HepG2 (cell line): Measurements from ENCODE around the gene EPHA2. TPM values are rescaled to one million over a fixed set of nuclear protein-coding genes. Genes with fewer than 3 reads are reported as not detected.

Experiments used
- ELF1 ChIP-seq: sonication (generic); formaldehyde crosslinking; IDR thresholded peaks from 2 replicates; pipeline ENCODE4 v1.4.0; 2020; ENCODE audit warnings: missing genetic modification reagents
- KAT7 ChIP-seq: IDR thresholded peaks from 2 replicates; pipeline ENCODE4 v1.6.1; 2018; ENCODE audit warnings: borderline replicate concordance, missing compliant biosample characterization
- RARG ChIP-seq: sonication (generic); formaldehyde crosslinking; IDR thresholded peaks from 2 replicates; pipeline ENCODE4 v1.4.0; 2020; ENCODE audit warnings: low read depth, mild to moderate bottlenecking, missing genetic modification reagents
- REST ChIP-seq, 2 experiments: IDR thresholded peaks; 2 replicates each; pipeline ENCODE4 v1.6.1; 2011 to 2012; ENCODE audit warnings: low read length in 2 of 2, borderline replicate concordance in 1 of 2, low read depth in 1 of 2, mild to moderate bottlenecking in 1 of 2, moderate library complexity in 1 of 2
- YEATS4 ChIP-seq: sonication (generic); formaldehyde crosslinking; IDR thresholded peaks from 2 replicates; pipeline ENCODE4 v1.4.0; 2020; ENCODE audit warnings: missing genetic modification reagents, borderline replicate concordance
- ZHX2 ChIP-seq, 2 experiments: sonication (generic) in 1 of 2; formaldehyde crosslinking in 1 of 2; IDR thresholded peaks; 2 replicates each; pipeline versions ENCODE4 v1.6.1 to v1.9.0; 2014 to 2022; ENCODE audit warnings: antibody characterized with exemption in 1 of 2, borderline replicate concordance in 1 of 2, inconsistent platforms in 1 of 2, low read depth in 1 of 2, missing genetic modification reagents in 1 of 2
- ZNF687 ChIP-seq: sonication (generic); formaldehyde crosslinking; IDR thresholded peaks from 2 replicates; pipeline ENCODE4 v1.5.1; 2020; ENCODE audit warnings: mild to moderate bottlenecking, missing genetic modification reagents, moderate library complexity
- ZSCAN25 ChIP-seq: sonication (generic); formaldehyde crosslinking; IDR thresholded peaks from 2 replicates; pipeline ENCODE4 v1.8.0; 2022; ENCODE audit warnings: mild to moderate bottlenecking, missing genetic modification reagents
- polyA plus RNA-seq, 8 experiments: library from polyadenylated mRNA; depleted of rRNA in 3 of 8; stranded (reverse) in 7 of 8; unstranded in 1 of 8; fragments of >200 nt; fragmentation: Illumina TruSeq in 4 of 8; extraction: Trizol in 4 of 8; gene quantifications; 2 replicates each; pipeline versions ENCODE4 v1.2.1 to v1.2.3, GENCODE V29; 2011 to 2016; ENCODE audit warnings: low read depth in 4 of 8, missing spikeins in 1 of 8, mixed read lengths in 1 of 8; ENCODE audit not compliant: insufficient read depth in 1 of 8
- total RNA-seq, 5 experiments: library from RNA; depleted of rRNA; stranded (reverse); fragments of >200 nt; fragmentation: Illumina TruSeq; extraction: Trizol; gene quantifications; 2 replicates each; pipeline ENCODE4 v1.2.3, GENCODE V29; 2016; ENCODE audit warnings: low read depth in 1 of 5
- TF ChIP-seq, protein P1 (sequence below): sonication (generic); formaldehyde crosslinking; IDR thresholded peaks from 2 replicates; pipeline ENCODE4 v1.5.0; 2020; ENCODE audit warnings: missing genetic modification reagents, mild to moderate bottlenecking, borderline replicate concordance

Gene EPHA2
- total and polyA plus RNA-seq, 2 of the 13 experiments (the other 11 are each of a cell fraction or from before 2014, with no cell fraction given), result 33.6 to 53.6 TPM

DNA sequence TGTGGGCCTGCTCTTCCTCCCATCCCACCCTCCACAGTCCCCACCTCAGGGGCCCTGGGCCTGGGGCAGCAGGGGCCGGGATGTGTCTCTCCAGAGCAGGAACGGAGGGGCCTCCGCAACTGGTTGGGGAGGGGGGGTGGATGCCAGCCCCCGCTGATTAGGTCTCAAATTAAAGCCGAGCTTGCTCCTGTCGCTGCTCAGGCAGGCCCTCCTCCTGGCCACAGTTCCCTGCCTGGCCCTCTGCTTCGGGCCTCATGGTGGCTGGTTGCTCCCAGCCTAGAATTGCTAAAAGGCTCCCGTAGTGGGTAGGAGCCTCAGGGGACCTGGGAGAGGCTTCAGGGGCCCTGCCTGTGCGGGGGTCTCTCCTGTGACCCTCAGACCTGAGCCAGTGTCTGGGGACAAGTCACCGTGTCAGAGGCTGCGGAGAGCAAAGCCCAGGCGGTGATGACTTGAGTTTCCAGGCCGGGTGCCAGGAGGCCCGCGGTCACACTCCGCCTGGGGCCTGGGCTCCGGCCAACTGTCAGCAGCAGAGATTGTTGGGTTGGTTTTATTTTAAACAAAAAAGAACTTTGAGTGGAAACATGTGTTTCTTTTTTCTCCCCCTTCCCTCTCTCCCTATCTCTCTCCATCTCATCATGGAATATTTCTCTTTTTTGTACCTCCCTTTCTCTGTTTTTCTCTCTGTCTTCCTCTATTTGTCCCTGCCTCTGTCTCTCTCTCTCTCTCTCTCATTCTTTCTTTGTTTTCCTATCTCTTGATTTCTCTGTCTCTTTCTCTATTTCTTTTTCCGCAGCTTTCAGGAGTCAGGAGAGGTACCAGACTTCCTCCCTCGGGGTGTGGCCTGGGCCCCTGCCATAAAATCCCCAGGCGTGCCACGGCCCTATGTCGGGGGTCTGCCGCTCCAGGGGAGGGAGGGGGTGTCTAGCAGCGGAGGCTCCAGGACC lies 20.0 kb upstream of the EPHA2 start (continued):
- TF ChIP-seq ZHX2 (IDR thresholded peaks at IDR 0.05; ENCODE audit: low read depth), result no peak
- no peak for TF ChIP-seq ZHX2 (CRISPR knock-in tag; IDR thresholded peaks at IDR 0.05; ENCODE audit: borderline replicate concordance)
- TF ChIP-seq RARG, result no peak
- TF ChIP-seq ZNF687, result peak; percentile 95
- TF ChIP-seq REST (IDR thresholded peaks at IDR 0.05; ENCODE audit: borderline replicate concordance in 1 of 2, low read depth in 1 of 2, low read length in 2 of 2), result no peak
- TF ChIP-seq ELF1 (CRISPR knock-in tag), result 0 out of 2 replicates have a peak, but pooled peaks have one; percentile 25
- TF ChIP-seq ZSCAN25 (CRISPR knock-in tag), result no peak
- TF ChIP-seq KAT7 (CRISPR knock-in tag), result 0 out of 2 replicates have a peak, but pooled peaks have one; percentile 34
- TF ChIP-seq, protein P1, sequence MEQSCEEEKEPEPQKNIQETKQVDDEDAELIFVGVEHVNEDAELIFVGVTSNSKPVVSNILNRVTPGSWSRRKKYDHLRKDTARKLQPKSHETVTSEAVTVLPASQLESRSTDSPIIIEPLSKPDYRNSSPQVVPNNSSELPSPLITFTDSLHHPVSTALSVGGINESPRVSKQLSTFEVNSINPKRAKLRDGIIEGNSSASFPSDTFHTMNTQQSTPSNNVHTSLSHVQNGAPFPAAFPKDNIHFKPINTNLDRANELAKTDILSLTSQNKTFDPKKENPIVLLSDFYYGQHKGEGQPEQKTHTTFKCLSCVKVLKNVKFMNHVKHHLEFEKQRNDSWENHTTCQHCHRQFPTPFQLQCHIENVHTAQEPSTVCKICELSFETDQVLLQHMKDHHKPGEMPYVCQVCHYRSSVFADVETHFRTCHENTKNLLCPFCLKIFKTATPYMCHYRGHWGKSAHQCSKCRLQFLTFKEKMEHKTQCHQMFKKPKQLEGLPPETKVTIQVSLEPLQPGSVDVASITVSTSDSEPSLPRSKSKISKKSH (CRISPR knock-in tag), result no peak
- peak; percentile 47; the same call in 1 of the 2 replicates for TF ChIP-seq YEATS4 (CRISPR knock-in tag)
